Stomach (tissue), 4 donors: ENCODE data around the gene FHIP1A.

ENCODE experiments used
- POLR2A ChIP-seq, 4 donors: fragments of 450-650 bp; IDR thresholded peaks; one replicate each; pipeline ENCODE4 v1.6.1; 2016; ENCODE audit warnings: antibody characterized with exemption in 4 of 4, control low read depth in 2 of 4, mild to moderate bottlenecking in 1 of 4, moderate library complexity in 1 of 4
- POLR2AphosphoS5 ChIP-seq, 3 donors: sonication (generic); formaldehyde crosslinking; IDR thresholded peaks; one replicate each; pipeline ENCODE4 v1.6.1; 2016; ENCODE audit warnings: antibody characterized with exemption in 3 of 3
- TF ChIP-seq, protein P1 (sequence below), 7 experiments: fragments of 450-650 bp in 4 of 7; fragments of 200-600 bp in 3 of 7; sonication (generic) in 3 of 7; IDR thresholded peaks; one replicate each; pipeline ENCODE4 v1.5.1; 2016 to 2019; ENCODE audit warnings: antibody characterized with exemption in 7 of 7, control low read depth in 2 of 7, mild to moderate bottlenecking in 1 of 7

DNA sequence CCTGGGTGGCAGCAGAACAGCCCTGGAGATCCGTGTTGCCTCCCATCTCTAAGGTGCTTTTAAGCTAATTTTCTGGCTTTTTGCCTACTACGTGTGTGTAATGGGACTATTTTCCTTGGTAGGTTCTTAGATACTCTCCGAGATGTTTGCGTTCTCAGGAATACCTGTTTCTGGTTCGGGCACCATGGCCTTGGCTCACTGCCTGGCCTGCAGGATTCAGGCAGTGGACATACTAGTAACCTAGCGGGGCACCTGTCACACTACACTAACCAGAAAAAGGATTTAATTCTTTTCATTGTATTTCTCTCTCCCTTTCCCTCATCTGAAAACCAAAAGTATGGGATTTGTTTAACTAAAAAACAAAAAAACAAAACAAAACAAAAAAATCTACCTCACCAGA lies 29.2 kb downstream of the FHIP1A start:
- TF ChIP-seq POLR2AphosphoS5 (IDR thresholded peaks at IDR 0.05) (no peak), POLR2A (IDR thresholded peaks at IDR 0.05) (no peak)
- TF ChIP-seq, protein P1, sequence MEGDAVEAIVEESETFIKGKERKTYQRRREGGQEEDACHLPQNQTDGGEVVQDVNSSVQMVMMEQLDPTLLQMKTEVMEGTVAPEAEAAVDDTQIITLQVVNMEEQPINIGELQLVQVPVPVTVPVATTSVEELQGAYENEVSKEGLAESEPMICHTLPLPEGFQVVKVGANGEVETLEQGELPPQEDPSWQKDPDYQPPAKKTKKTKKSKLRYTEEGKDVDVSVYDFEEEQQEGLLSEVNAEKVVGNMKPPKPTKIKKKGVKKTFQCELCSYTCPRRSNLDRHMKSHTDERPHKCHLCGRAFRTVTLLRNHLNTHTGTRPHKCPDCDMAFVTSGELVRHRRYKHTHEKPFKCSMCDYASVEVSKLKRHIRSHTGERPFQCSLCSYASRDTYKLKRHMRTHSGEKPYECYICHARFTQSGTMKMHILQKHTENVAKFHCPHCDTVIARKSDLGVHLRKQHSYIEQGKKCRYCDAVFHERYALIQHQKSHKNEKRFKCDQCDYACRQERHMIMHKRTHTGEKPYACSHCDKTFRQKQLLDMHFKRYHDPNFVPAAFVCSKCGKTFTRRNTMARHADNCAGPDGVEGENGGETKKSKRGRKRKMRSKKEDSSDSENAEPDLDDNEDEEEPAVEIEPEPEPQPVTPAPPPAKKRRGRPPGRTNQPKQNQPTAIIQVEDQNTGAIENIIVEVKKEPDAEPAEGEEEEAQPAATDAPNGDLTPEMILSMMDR (IDR thresholded peaks at IDR 0.05) = no peak
